Measurements from ENCODE around the gene LMF1. TPM values are rescaled to one million over a fixed set of nuclear protein-coding genes. Genes with fewer than 3 reads are reported as not detected.

Gene LMF1
- total and polyA plus RNA-seq, 2 of the 8 experiments (the other 6 are each of a cell fraction or from before 2014, with no cell fraction given) = 3.5 to 9.1 TPM

- FAIRE-seq (no peak), DNase-seq (ENCODE audit: low read depth in 1 of 2, low spot score in 2 of 2) (no peak)
- Histone ChIP-seq H3K18ac (ENCODE audit: extremely low read depth, low read length) (no peak overlapping the region), H4K5ac (ENCODE audit: insufficient read length, low read depth, low read length) (no peak overlapping the region), H3K23ac (ENCODE audit: insufficient read length) (no peak overlapping the region), H2BK120ac (replicated peaks; ENCODE audit: low read depth, low read length) (no peak overlapping the region), H3K4ac (replicated peaks; ENCODE audit: insufficient read length, low read depth, low read length) (no peak overlapping the region), H4K8ac (ENCODE audit: extremely low read depth, insufficient read depth, low read length) (no peak overlapping the region), H2AK5ac (ENCODE audit: low read depth, low read length) (no peak overlapping the region), H2AFZ (ENCODE audit: low read length) (no peak overlapping the region), H3K79me1 (ENCODE audit: low read depth, low read length) (no peaks in the 10 kb centered on the region), H4K91ac (replicated peaks; ENCODE audit: insufficient read length, low read length) (no peak overlapping the region), H3K4me2 (ENCODE audit: insufficient read depth in 1 of 2, low read depth in 2 of 2, low read length in 2 of 2) (no peak overlapping the region), H3K4me1 (replicated peaks in 1 of 4; ENCODE audit: control insufficient read depth in 3 of 4, insufficient read depth in 4 of 4, low read length in 3 of 4) (no peaks in the 10 kb centered on the region; a peak in 1 of 7 replicates), H3K4me3 (ENCODE audit: extremely low read depth in 1 of 4, insufficient read depth in 2 of 4, low read depth in 3 of 4, low read length in 4 of 4) (no peak overlapping the region), H3K14ac (ENCODE audit: insufficient read length) (no peak overlapping the region), H2BK15ac (ENCODE audit: low read length) (no peak overlapping the region), H2BK20ac (ENCODE audit: low read length) (no peak overlapping the region), H3K9me3 (ENCODE audit: insufficient read depth in 2 of 2, low read depth in 1 of 2, low read length in 1 of 2) (peaks cover 0 to 41% of the 10 kb centered on the region in 2 experiments; a peak in 3 of 4 replicates), H2BK5ac (ENCODE audit: low read depth, low read length) (no peak overlapping the region), H3K9ac (replicated peaks in 1 of 4; ENCODE audit: extremely low read depth in 1 of 4, low read depth in 3 of 4, low read length in 3 of 4) (no peak overlapping the region), H3K23me2 (ENCODE audit: low read depth, low read length) (no peaks in the 10 kb centered on the region), H3K36me3 (ENCODE audit: control insufficient read depth in 2 of 4, insufficient read depth in 4 of 4, low read length in 3 of 4) (no peaks in the 10 kb centered on the region), H2BK12ac (ENCODE audit: low read depth, low read length) (no peak overlapping the region), H4K20me1 (replicated peaks in 1 of 2; ENCODE audit: control insufficient read depth in 1 of 2, insufficient read depth in 2 of 2, low read length in 2 of 2) (no peaks in the 10 kb centered on the region), H3K27me3 (replicated peaks in 1 of 4; ENCODE audit: control insufficient read depth in 3 of 4, extremely low read depth in 1 of 4, insufficient read depth in 3 of 4, low read length in 3 of 4) (no peaks in the 10 kb centered on the region), H3K79me2 (ENCODE audit: control insufficient read depth in 1 of 2, insufficient read depth in 2 of 2, low read length in 2 of 2) (no peaks in the 10 kb centered on the region), H3K56ac (replicated peaks; ENCODE audit: insufficient read length, low read depth, low read length) (no peak overlapping the region), H3K27ac (ENCODE audit: low read depth, low read length) (no peak overlapping the region)
- CTCF ChIA-PET (ENCODE audit: partially characterized antibody) = no interaction called here
- 89% methylated on average over 19 of the region's 19 CpGs; no CpG with 5 or more reads in 1 of the 2 experiments for WGBS, 2 experiments (ENCODE audit: extremely low coverage in 1 of 2, insufficient coverage in 1 of 2, insufficient read length in 1 of 2, insufficient replicate concordance in 2 of 2, low coverage in 1 of 2, low lambda C conversion rate in 2 of 2, missing lambda C conversion rate in 1 of 2)
- POLR2A ChIA-PET (ENCODE audit: partially characterized antibody) = no interaction called here
- TF ChIP-seq JUN (IDR thresholded peaks at IDR 0.05; ENCODE audit: low read depth, low read length) (no peak), NRF1 (IDR thresholded peaks at IDR 0.05; ENCODE audit: low read depth, low read length) (no peak), ATF2 (IDR thresholded peaks at IDR 0.05; ENCODE audit: low read length) (no peak), SIN3A (conservative IDR thresholded peaks at IDR 0.05 in 1 of 2, IDR thresholded peaks at IDR 0.05 in 1 of 2; ENCODE audit: low read depth in 1 of 2, low read length in 2 of 2) (no peak), SRF (IDR thresholded peaks at IDR 0.05; ENCODE audit: low read depth, low read length) (no peak), TCF12 (IDR thresholded peaks at IDR 0.05; ENCODE audit: low read depth, low read length) (no peak), EGR1 (IDR thresholded peaks at IDR 0.05; ENCODE audit: borderline replicate concordance, low read depth, low read length) (no peak), PHF8 (conservative IDR thresholded peaks at IDR 0.05; ENCODE audit: low read depth, low read length) (no peak)
These were observed 58.5 kb downstream of the LMF1 start for GRCh38 chr16:912322-912683.

Measured in H1 (cell line).